Fibroblast of pulmonary artery (primary cell): Measurements from ENCODE around the gene BABAM2.
A peak's percentile ranks its signal among the peaks of the same experiment; 100 is the strongest.
"Not testable (repeated sequence)": the region's sequence is repeated elsewhere in the genome, so short reads cannot be mapped to it uniquely, and the experiment has no call there.

ENCODE experiments used
- DNase-seq: peaks from one replicate; pipeline ENCODE4 v3.0.0-alpha.2; 2010; ENCODE audit warnings: low read depth
- H3K4me3 ChIP-seq: replicated peaks from 2 replicates; pipeline ENCODE4 v1.5.1; 2011; ENCODE audit warnings: low read depth, mild to moderate bottlenecking, control low read depth, low read length, moderate library complexity
- TF ChIP-seq, protein P1 (sequence below): IDR thresholded peaks from 2 replicates; pipeline ENCODE4 v1.5.1; 2011; ENCODE audit warnings: mild to moderate bottlenecking, control low read depth, low read length, inconsistent platforms; ENCODE audit errors: missing control alignments

BABAM2 gene

DNA sequence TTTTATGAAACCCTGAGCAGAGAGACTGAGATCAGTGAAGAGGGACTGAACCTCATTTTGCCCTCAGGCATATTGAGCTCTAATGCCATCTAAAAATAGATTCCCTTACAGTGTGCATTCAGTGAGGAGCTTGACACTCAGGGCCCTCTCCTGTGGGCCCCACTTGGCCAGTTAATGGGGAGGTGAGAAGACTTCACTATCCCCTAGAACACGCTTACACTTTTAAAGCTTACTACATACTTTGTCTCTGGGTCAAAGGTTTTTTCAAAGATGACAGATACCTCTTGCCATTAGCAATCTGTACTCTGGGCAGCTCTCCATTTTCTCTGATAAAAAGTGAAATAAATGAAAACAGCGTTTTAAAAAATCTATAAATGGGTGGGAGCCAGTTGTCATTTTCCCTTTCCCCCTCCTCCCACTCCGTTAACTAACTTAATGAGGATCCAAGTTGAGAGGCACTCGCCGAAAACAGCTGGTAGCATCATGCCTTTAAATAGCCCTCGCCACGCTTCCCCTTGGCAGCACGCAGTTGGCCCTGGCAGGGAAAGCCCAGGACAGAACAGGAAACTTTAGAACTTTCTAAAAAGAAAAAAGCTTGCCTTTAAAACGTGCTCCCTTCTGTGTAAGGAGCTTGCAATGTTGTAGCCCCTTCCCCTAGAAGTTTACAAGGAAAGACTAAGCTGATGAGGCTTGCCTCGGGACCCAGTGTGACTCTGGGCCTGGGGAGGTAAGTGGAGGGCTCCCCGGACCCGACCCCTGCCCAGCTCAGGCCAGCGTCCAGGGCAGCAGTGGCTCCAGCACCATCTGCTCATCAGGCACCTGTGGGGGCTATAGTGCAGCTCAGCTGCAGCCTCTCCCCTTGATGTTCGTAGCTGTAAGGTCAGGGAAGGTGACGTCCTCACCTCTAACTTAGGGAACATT is 443.3 kb downstream of the BABAM2 start:
- TF ChIP-seq, protein P1, sequence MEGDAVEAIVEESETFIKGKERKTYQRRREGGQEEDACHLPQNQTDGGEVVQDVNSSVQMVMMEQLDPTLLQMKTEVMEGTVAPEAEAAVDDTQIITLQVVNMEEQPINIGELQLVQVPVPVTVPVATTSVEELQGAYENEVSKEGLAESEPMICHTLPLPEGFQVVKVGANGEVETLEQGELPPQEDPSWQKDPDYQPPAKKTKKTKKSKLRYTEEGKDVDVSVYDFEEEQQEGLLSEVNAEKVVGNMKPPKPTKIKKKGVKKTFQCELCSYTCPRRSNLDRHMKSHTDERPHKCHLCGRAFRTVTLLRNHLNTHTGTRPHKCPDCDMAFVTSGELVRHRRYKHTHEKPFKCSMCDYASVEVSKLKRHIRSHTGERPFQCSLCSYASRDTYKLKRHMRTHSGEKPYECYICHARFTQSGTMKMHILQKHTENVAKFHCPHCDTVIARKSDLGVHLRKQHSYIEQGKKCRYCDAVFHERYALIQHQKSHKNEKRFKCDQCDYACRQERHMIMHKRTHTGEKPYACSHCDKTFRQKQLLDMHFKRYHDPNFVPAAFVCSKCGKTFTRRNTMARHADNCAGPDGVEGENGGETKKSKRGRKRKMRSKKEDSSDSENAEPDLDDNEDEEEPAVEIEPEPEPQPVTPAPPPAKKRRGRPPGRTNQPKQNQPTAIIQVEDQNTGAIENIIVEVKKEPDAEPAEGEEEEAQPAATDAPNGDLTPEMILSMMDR, result no peak
- H3K4me3 ChIP-seq, result no peak overlapping the region
- no peak for DNase-seq

DNA sequence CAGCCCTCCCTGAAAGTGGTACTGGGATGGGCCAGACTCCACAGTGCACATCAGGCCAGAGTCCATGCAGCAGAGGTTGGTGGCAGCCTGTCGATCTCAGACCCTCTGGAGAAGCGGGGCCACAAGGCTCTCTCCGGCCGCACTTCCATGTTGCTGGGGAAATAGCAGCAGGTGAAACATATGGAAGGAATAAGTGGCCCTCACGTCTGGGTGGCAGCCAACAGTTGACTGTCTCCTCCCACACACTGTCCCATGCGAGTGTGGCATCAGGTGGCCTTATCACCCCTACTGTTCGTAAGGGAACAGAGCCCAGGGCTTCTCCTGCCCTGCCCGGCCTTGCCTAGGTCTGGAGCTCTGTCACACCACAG is 444.0 kb downstream of the BABAM2 start:
- no peak overlapping the region for H3K4me3 ChIP-seq
- TF ChIP-seq, protein P1, result no peak
- no peak for DNase-seq

DNA sequence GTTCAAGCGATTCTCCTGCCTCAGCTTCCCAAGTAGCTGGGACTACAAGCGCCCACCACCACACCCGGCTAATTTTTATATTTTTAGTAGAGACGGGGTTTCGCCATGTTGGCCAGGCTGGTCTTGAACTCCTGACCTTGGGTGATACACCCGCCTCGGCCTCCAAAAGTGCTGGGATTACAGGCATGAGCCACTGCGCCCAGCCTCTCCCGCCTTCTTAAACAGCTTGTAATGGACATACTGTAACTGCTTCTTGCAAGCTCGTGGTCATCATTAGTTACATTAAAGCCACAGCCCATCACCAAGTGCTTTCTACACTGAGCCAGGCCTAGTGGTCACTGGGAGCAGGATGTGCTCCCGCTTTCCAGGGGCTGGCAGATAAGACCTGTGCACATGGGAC is 444.7 kb downstream of the BABAM2 start:
- H3K4me3 ChIP-seq, DNase-seq: not testable (repeated sequence)

DNA sequence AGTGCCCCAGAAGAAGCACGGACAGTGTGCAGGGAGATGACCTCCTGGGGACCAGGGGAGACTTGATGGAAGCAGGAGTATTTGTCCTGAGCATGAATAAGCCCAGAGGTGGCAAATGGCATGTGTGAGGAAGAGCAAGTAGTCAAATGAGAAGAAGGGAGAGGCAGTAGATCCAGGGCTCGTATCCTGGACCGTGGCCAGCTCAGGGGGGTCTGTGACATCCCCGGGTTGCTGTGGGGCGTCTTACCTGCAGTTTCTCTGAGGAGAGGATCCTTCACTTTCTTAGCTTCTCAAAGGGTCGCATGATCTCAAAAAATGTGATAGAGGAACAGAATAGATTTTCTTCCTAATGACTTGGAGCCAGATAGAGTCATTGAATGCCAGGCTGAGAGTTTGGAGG is 445.1 kb downstream of the BABAM2 start:
- H3K4me3 ChIP-seq, result no peak overlapping the region
- no peak for DNase-seq
- TF ChIP-seq, protein P1, result no peak

DNA sequence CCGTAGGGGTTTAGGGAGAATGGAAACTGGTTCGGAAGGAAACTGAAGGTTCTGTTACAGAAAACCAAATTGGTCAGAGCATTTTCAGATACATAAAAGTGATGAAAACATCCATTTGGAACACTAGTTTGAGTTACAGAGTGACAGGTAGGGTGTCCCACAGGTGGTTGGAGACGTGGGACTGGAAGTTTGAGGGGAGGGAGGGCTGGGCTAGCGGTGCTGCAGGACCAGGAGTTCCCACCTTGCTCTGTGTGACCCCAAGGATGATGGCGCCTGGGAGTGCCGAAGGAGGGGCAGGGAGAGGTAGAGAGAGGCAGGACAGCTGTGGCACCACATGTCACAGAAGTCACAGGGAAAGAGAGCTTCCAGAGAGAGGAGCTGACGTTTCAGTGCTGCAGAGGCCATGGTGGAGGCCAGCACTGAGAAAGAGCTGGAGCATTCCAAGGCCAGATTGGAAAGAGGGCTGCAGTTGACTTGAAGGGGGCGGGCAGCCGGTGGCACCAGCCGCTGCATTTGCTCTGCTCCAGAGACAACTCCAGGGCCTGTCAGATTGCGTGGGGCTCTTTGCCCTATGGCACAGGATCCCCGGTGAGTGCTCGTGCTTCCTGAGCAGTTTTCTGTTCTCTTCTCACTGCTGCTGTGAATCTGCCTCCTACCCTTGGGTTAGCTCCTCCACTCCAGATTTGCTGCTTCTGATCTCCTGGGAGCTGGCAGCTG is 445.9 kb downstream of the BABAM2 start:
- H3K4me3 ChIP-seq, result no peak overlapping the region
- DNase-seq, result no peak
- TF ChIP-seq, protein P1, result no peak

DNA sequence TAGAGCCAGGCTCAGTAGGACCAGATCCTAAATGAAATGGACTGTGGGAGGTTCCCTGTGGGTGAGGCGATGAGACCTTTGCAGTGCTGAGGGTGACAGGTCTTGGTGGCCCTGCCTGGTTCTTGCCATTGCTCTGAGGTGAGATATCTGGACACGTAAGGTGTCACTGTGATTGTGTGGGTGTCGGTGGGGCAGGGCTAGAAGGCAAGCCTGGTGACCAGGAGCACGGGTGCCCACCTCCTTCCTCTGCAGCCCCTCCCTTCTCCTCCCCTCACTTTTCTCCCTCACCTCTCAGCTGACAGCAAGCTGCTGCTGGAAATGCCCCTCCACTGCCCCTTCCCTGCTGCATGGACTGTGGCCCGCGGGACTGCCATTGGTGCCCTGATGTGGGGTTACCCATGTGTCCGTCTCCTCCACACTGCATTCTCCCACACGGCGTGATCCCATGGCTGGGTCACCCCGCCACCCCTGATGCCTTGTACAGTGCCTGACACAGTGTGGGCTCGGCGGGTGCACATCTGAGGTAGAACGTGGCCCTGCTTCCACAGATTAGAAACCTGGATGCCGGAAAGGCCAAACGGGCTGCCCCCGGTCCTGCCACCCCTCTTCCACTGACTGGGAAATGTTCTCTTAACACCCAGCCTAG is 446.6 kb downstream of the BABAM2 start:
- TF ChIP-seq, protein P1, result no peak
- no peak for DNase-seq
- H3K4me3 ChIP-seq, result no peak overlapping the region

DNA sequence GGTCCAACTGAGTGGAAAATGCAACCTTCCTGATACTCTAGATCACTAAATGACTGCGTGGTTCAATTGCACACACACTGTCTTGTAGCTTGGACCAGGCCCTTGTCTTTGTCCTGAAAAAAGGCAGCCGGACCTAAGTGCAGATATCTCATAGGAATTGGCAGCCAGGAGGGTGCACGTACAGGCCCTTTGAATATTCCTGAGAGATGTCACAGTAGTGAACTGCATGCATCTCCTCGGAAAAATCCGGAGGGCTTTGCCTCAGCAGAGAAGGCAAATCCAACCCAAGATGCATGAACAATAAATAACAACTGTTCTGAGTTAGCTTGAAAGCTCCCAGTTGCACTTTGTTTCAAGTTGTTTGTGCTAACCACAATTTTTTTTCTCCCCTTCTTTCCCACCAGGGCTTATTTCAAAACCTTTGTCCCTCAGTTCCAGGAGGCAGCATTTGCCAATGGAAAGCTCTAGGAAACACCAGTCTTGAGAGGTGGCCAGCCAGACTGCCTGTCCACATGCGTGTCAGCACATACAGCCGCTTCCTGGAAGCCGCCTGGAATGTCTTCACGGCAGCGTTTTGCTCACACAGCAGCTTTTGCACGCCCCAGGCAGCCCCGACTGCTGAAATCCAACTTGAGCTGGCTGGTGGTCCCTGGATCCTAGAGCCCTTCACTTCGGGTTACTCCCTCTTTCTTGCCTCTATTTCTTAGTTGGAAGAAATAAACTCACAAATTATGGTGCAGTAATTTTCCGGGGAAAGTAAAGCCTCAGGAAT is 447.7 kb downstream of the BABAM2 start:
- H3K4me3 ChIP-seq, result no peak overlapping the region
- TF ChIP-seq, protein P1, result no peak
- DNase-seq, result peak; percentile 95
